Ascending aorta (tissue), 2 donors: ENCODE results near the gene PTPRN2. TPM values are rescaled to one million over a fixed set of nuclear protein-coding genes. Genes with fewer than 3 reads are reported as not detected.

Experiments
- DNase-seq, 2 donors: peaks; one replicate each; pipeline ENCODE4 v3.0.0-alpha.2; 2019; ENCODE audit warnings: low spot score in 2 of 2
- H3K27ac ChIP-seq, 2 donors: fragments of 200-600 bp; sonication (generic); one replicate each; pipeline ENCODE4 v1.5.1; 2016 to 2017; ENCODE audit warnings: mild to moderate bottlenecking in 1 of 2
- H3K27me3 ChIP-seq: fragments of 200-600 bp; sonication (generic); one replicate; pipeline ENCODE4 v1.5.1; 2017
- H3K36me3 ChIP-seq, 2 donors: fragments of 200-600 bp; sonication (generic); one replicate each; pipeline ENCODE4 v1.5.1; 2016
- H3K4me1 ChIP-seq, 2 donors: fragments of 200-600 bp; sonication (generic); one replicate each; pipeline ENCODE4 v1.5.1; 2016 to 2017; ENCODE audit warnings: mild to moderate bottlenecking in 1 of 2
- H3K4me3 ChIP-seq, 2 donors: fragments of 200-600 bp; sonication (generic); one replicate each; pipeline ENCODE4 v1.5.1; 2016 to 2017; ENCODE audit warnings: mild to moderate bottlenecking in 1 of 2
- H3K9me3 ChIP-seq, 2 donors: fragments of 200-600 bp; sonication (generic); one replicate each; pipeline ENCODE4 v1.5.1; 2016
- intact Hi-C: fragments of 100-400 bp; cut with DNase I; formaldehyde crosslinking; loops from one replicate; pipeline ENCODE4 v1.15.1; 2023
- total RNA-seq: library from RNA; depleted of rRNA; stranded (reverse); fragments of >200 nt; gene quantifications from one replicate; pipeline ENCODE4 v1.1.0, GENCODE V29; 2016
- TF ChIP-seq, protein P1 (sequence below), 3 experiments: fragments of 200-600 bp in 2 of 3; fragments of 450-650 bp in 1 of 3; sonication (generic) in 2 of 3; IDR thresholded peaks; one replicate each; pipeline ENCODE4 v1.5.1; 2016 to 2019; ENCODE audit warnings: antibody characterized with exemption in 3 of 3, mild to moderate bottlenecking in 1 of 3, moderate library complexity in 1 of 3

PTPRN2 gene
- total RNA-seq, 1 donor from 2014 or later: 7.3 TPM

DNA sequence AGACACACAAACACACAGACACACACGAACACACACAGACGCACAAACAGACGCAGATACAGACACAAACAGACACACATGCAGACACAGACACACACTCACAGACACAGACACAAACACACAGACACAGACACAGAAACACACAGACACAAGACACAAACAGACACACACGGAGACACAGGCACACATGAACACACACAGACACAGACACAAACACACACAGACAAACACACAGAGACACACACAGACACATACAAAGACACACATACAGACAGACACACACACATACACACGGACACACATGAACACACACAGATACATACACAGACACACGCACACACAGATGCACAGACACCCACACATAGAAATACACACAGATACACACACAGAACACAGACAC, 815.9 kb downstream of the PTPRN2 start:
- Histone ChIP-seq H3K4me3 (no peak overlapping the region), H3K36me3 (no peaks in the 10 kb centered on the region), H3K4me1 (no peaks in the 10 kb centered on the region), H3K27me3 (no peaks in the 10 kb centered on the region), H3K27ac (no peak overlapping the region), H3K9me3 (peaks cover 0 to 6% of the 10 kb centered on the region in 2 donors)
- no peak for DNase-seq
- TF ChIP-seq, protein P1, sequence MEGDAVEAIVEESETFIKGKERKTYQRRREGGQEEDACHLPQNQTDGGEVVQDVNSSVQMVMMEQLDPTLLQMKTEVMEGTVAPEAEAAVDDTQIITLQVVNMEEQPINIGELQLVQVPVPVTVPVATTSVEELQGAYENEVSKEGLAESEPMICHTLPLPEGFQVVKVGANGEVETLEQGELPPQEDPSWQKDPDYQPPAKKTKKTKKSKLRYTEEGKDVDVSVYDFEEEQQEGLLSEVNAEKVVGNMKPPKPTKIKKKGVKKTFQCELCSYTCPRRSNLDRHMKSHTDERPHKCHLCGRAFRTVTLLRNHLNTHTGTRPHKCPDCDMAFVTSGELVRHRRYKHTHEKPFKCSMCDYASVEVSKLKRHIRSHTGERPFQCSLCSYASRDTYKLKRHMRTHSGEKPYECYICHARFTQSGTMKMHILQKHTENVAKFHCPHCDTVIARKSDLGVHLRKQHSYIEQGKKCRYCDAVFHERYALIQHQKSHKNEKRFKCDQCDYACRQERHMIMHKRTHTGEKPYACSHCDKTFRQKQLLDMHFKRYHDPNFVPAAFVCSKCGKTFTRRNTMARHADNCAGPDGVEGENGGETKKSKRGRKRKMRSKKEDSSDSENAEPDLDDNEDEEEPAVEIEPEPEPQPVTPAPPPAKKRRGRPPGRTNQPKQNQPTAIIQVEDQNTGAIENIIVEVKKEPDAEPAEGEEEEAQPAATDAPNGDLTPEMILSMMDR (IDR thresholded peaks at IDR 0.05): no peak
- intact Hi-C loops: no loop called here

DNA sequence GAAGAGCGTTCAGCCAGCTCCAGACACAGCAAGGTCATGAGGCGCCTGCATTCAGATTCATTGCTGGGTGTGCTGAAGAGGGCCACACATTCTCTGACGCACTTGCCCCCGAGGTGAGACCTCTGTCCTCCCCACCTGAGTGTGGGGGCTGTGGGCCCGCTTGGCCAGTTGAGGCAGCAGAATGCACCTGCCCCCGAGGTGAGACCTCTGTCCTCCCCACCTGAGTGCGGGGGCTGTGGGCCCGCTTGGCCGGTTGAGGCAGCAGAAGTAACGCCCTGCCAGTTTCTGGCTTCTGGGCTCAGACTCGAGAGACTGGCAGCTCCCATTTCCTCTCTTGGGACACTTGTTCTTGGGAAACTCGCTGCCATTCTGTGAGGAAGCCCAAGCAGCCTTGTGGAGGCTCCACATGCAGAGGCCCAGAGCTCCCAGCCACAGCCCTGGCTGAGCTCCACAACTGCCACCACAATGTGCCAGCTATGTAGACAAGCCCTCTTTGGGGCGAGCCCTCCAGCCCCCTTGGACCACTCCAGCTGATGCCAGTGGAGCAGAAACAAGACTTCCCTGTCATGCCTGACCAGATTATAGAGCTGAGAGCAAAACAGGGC, 816.8 kb downstream of the PTPRN2 start:
- Histone ChIP-seq H3K27me3 (no peaks in the 10 kb centered on the region), H3K9me3 (peaks cover 0 to 6% of the 10 kb centered on the region in 2 donors), H3K4me3 (no peak overlapping the region), H3K36me3 (no peaks in the 10 kb centered on the region), H3K4me1 (no peaks in the 10 kb centered on the region), H3K27ac (no peak overlapping the region)
- DNase-seq: no peak
- intact Hi-C loops: no loop called here
- TF ChIP-seq, protein P1 (IDR thresholded peaks at IDR 0.05): no peak

DNA sequence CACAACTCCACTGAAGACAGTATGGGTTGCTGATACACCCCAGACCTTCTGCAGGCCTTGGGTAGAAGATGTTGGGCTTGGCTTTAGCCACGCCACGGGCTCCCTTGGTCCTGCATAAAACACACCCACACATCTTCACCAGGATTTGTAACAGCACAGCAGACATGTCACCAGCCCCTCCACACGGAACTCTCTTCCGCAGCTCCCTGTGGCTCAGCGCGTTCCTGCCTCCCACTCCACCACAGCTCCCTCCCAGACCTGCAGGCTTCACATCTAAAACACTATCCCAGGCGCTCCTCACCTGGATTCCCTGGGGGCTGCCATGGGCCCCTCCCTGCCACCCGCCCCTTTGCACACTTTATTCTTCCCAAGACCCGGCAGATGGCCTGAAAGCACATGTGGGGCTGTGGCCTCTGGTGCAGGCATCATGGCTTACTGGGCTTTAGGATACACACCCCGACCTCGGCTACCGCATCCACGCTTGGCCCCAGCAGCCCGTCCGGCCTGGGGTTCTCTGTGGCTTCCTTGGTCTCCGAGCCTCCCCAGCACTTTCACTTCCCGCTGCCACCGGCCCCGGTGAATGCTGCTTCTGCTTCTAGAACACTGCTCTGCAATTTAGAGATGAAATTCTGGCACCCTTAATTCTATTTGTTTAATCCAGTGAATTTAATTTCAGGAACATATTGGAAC, 818.0 kb downstream of the PTPRN2 start:
- intact Hi-C loops: no loop called here
- DNase-seq: no peak
- TF ChIP-seq, protein P1 (IDR thresholded peaks at IDR 0.05): no peak
- Histone ChIP-seq H3K36me3 (no peaks in the 10 kb centered on the region), H3K27me3 (no peaks in the 10 kb centered on the region), H3K4me1 (no peaks in the 10 kb centered on the region), H3K9me3 (peaks cover 0 to 6% of the 10 kb centered on the region in 2 donors), H3K27ac (no peak overlapping the region), H3K4me3 (no peak overlapping the region)

DNA sequence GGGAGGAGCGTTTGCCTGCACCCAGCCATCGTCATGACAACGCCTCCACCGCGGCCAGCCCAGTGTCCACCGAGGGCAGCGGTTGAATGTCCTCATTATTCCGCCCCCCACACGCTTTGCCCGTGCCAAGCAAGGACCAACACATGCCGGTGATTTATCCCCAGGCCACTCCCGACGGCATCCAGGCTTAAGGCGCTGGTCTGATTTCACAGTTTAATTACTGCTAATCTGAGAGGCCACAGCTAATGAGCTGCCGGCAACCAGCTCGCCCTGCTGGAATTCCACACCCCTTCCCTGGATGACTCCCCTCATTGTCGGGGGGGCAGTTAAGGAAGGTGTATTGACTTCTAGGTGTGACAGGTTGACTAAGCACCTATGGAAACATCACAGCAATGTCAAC, 818.5 kb downstream of the PTPRN2 start:
- TF ChIP-seq, protein P1 (IDR thresholded peaks at IDR 0.05): no peak
- H3K36me3 ChIP-seq: no peaks in the 10 kb centered on the region
- no peaks in the 10 kb centered on the region for H3K27me3 ChIP-seq
- no peak overlapping the region for H3K27ac ChIP-seq
- no peaks in the 10 kb centered on the region for H3K4me1 ChIP-seq
- no peak overlapping the region for H3K4me3 ChIP-seq
- no peak for DNase-seq
- H3K9me3 ChIP-seq: peaks cover 0 to 10% of the 10 kb centered on the region in 2 donors
- intact Hi-C loops: no loop called here

DNA sequence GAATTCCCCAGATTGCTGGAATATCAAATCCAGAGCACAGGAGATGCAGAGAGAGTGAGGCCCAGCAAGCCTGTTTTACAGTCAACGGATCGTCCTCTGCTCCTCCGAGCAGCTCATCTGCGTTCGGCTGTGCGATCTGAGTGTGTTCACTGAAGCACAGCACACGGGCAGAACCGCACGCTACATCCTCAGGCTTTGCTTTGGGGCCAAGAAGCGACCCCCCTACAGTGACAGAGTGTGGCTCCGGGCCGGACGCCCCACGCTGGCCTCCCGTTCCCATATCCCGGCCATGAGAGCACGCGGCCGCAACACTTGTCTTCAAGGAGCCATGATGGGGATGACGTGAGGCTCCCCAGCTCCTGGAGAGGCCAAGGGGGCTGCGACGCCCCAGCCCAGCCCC, 819.4 kb downstream of the PTPRN2 start:
- DNase-seq: no peak
- TF ChIP-seq, protein P1 (IDR thresholded peaks at IDR 0.05): no peak

More for the DNA sequence above, 819.4 kb downstream of the PTPRN2 start:
- no peaks in the 10 kb centered on the region for H3K27me3 ChIP-seq
- H3K36me3 ChIP-seq: no peaks in the 10 kb centered on the region
- H3K4me1 ChIP-seq: no peaks in the 10 kb centered on the region
- intact Hi-C loops: no loop called here
- H3K9me3 ChIP-seq: peaks cover 0 to 11% of the 10 kb centered on the region in 2 donors
- no peak overlapping the region for H3K4me3 ChIP-seq
- no peak overlapping the region for H3K27ac ChIP-seq
